OCI-LY3 (cell line): ENCODE measurements around the gene CD209.

Experiments used
- EZH2phosphoT487 ChIP-seq: fragments of 200-600 bp; shearing (Covaris generic); IDR thresholded peaks from 2 replicates; pipeline ENCODE4 v1.6.1; 2018; ENCODE audit warnings: antibody characterized with exemption, mixed run types, low read depth
- TF ChIP-seq, protein P1 (sequence below): fragments of 200-600, 300-600 bp; sonication (generic); IDR thresholded peaks from 2 replicates; pipeline ENCODE4 v1.5.1; 2014; ENCODE audit warnings: antibody characterized with exemption, low read length, low read depth

DNA sequence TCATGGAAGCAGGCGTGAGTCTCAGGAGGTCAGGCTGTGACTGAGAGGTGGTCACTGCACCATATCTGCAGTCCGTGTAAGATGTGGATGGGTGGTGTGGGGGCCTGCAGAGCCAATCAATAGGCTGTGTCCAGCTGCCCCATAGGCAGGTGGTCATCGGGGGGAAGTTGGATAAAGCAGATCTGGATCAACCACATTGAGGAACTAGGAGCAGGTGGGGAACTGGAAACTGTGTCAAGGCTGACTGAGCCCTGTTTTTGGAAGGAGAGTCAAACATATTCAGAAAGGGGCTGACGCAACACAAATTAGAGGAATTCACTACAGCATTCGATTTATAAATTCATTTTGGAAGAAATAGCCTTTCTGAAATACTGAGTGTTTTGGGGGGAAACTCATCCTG lies 30.7 kb upstream of the CD209 start:
- TF ChIP-seq, protein P1, sequence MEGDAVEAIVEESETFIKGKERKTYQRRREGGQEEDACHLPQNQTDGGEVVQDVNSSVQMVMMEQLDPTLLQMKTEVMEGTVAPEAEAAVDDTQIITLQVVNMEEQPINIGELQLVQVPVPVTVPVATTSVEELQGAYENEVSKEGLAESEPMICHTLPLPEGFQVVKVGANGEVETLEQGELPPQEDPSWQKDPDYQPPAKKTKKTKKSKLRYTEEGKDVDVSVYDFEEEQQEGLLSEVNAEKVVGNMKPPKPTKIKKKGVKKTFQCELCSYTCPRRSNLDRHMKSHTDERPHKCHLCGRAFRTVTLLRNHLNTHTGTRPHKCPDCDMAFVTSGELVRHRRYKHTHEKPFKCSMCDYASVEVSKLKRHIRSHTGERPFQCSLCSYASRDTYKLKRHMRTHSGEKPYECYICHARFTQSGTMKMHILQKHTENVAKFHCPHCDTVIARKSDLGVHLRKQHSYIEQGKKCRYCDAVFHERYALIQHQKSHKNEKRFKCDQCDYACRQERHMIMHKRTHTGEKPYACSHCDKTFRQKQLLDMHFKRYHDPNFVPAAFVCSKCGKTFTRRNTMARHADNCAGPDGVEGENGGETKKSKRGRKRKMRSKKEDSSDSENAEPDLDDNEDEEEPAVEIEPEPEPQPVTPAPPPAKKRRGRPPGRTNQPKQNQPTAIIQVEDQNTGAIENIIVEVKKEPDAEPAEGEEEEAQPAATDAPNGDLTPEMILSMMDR = no peak
- no peak for TF ChIP-seq EZH2phosphoT487
